ENCODE measurements around the gene ERFE.

DNA sequence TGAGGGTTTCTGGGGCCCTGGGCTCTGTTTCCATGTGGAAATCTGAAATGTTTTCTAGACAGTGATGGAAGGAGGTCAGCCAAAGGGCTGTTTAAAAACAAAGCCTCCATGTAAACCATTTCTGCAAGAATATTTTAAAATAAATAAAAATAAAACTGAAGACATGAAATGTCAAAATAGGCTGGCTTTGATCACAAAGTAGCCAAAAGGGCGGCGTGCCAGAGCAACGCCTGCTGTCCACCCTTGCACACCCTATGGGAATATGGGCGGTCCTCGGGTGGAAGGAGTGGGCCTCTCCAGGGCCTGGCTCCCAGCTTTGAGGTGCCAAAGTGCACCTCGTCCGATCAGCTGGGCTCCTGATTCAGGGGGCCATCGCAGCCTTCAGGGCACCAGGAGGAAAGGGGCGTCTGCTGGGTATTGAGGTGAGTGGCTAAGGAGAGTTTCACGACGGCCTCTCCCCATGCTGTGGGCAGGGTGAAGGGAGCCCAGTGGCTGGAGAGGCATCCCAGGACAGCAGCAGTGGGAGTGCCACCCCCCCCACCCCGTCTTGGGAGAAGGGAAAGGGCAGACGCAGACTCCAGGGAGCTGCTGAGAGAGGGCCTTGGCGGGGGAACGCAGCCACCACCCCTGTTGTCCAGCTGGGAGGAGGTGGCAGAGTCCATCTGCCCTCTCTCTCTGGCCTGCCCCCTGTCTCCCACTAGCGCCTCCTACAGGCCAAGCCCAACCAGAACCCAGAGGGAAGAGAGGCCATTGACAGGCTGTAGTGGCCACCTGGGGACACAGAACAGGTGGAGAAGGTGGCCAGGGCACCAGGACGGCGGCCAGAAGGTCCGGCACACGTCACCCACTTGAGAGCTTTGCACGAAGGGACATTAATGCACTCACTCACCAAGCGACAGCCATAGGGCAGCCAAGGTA is 5.7 kb upstream of the ERFE start:
- TF ChIP-seq, protein P1, sequence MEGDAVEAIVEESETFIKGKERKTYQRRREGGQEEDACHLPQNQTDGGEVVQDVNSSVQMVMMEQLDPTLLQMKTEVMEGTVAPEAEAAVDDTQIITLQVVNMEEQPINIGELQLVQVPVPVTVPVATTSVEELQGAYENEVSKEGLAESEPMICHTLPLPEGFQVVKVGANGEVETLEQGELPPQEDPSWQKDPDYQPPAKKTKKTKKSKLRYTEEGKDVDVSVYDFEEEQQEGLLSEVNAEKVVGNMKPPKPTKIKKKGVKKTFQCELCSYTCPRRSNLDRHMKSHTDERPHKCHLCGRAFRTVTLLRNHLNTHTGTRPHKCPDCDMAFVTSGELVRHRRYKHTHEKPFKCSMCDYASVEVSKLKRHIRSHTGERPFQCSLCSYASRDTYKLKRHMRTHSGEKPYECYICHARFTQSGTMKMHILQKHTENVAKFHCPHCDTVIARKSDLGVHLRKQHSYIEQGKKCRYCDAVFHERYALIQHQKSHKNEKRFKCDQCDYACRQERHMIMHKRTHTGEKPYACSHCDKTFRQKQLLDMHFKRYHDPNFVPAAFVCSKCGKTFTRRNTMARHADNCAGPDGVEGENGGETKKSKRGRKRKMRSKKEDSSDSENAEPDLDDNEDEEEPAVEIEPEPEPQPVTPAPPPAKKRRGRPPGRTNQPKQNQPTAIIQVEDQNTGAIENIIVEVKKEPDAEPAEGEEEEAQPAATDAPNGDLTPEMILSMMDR (IDR thresholded peaks at IDR 0.05), result no peak
- TF ChIP-seq POLR2A (IDR thresholded peaks at IDR 0.05), result no peak
- no peak for TF ChIP-seq POLR2AphosphoS5 (IDR thresholded peaks at IDR 0.05)
